GM19043 (cell line): ENCODE results near the gene DNM2.
"Not testable (repeated sequence)": the region's sequence is repeated elsewhere in the genome, so short reads cannot be mapped to it uniquely, and the experiment has no call there.

Source experiments
- ATAC-seq: cut with Tn5 transposase; IDR thresholded peaks from one replicate; pipeline ENCODE4 v1.9.1; 2021; ENCODE audit warnings: low read depth; ENCODE audit not compliant: unreplicated experiment

The DNM2 gene

DNA sequence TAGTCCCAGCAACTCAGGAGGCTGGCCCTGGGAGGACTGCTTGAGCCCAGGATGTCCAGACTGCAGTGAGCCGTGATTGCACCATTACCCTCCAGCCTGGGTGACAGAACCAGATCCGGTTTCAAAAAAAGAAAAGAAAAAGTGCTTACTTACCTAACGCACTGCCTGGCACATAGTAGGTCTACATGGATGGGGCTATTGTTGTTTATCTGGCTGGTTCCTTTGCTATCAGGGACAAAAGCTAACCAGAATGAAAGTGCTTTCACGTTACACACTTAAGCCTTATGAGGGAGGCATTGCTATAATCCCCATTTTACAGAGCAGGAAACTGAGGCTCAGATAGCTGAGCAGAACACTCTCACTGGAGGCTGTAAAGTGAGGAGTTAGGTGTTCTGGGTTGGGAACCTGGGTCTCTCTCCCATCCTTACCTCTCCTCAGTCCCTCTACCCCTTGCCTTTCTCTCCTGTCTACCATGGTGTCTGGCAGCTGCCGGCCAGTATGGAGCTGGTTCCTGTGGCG, 2.8 kb downstream of the DNM2 start:
- ATAC-seq = no peak

- ATAC-seq = no peak
These were observed 5.7 kb downstream of the DNM2 start for GRCh38 chr19:10723591-10723990.

GRCh38 chr19:10724573-10725071, 6.7 kb downstream of the DNM2 start:
- no peak for ATAC-seq

GRCh38 chr19:10725415-10725814, 7.5 kb downstream of the DNM2 start:
- no peak for ATAC-seq

DNA sequence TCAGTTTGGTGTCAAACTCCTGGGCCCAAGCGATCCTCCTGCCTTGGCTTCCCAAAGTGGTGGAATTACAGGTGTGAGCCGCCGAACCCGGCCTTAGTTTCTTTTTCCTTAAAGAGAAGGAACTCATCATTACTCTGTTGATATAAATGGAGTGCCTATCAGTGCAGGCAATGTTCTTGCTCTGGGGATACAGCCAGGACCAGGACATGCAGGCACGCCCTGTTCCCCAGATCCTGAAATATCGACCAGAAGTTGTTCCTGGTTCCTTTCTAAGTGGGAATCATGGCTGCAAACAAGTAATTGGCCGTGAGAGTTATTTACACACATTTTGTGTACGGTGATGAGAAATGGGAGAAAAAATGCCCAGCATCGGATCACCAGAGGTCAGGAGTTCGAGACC, 8.4 kb downstream of the DNM2 start:
- no peak for ATAC-seq

DNA sequence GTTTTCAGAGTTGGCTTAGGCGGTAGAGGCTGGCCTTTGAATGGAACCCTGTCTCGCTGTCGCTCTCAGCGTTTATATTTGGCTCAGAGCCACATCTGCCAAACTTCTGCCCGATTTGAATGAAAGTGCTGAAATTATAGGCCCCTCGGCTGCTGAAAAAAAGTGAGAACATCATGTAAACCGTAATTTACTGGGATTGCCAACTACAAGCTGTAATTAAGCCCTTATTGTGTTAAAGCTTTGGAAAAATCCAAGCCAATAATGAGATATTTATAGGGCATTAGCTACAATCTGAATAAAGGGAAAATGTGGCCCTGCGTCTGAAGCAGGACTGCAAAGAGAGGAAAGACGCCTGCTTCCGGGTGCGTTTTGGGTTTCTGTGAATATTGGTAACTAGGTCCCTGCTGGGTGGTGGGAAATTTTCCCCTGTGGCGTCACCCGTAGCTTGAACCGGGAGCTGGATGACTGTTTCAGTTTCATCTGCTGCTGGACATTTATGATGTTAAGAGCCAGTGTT, 9.9 kb downstream of the DNM2 start:
- no peak for ATAC-seq

GRCh38 chr19:10729411-10729810, 11.5 kb downstream of the DNM2 start:
- no peak for ATAC-seq

- no peak for ATAC-seq
These were observed 13.1 kb downstream of the DNM2 start for GRCh38 chr19:10730932-10731331.

- no peak for ATAC-seq
These were observed 17.9 kb downstream of the DNM2 start for GRCh38 chr19:10735741-10736140.

DNA sequence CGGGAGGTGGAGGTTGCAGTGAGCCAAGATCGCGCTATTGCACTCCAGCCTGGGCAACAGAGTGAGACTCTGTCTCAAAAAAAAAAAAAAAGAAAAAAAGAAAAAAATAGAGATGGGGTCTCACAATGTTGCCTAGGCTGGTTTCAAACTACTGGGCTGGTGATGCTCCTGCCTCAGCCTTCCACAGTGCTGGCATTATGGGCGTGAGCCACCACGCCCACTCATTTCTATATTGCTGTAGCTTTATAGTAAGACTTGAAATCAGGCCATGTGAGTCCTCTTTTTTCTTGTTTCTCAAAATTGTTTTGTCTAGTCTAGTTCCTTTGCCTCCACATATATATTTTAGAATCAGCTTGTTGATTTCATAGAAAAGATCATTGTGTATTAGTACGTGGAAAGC, 18.3 kb downstream of the DNM2 start:
- ATAC-seq = no peak

GRCh38 chr19:10736916-10737551, 19.2 kb downstream of the DNM2 start:
- ATAC-seq = no peak

DNA sequence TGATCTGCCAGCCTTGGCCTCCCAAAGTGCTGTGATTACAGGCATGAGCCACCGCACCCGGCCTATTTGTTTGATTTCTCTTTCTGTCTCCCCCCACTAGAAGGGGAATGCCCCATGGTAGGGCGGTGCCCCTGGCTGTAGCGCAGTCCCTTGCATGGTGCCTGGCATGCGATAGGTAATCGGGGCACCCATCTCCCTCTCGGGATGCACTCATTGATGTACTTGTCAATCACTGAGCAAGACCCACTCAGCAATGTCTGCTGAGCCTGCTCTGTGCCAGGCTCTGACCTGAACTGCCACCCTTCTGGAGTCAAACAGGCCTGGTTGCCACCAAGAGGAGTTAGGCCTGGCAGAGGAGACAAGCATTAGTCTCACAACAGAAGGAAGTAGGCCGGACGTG, 19.8 kb downstream of the DNM2 start:
- ATAC-seq = no peak

DNA sequence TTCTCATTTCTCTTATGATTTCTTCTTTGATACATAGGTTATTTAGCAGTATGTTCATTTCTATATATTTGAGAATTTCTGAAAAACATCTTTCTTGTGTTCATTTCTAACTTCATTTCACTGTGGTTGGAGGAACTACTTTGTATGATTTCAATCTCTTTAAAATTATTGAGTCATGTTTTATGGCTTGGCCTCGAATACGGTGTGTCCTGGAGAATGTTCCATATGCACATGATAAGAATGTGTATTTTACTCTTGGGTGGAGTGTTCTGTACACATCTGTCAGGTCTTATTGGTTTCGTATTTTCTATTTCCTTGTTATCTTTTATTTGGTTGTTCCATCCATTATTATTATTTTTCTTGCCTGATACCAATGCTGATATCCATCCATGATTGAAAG, 22.9 kb downstream of the DNM2 start:
- ATAC-seq = no peak

DNA sequence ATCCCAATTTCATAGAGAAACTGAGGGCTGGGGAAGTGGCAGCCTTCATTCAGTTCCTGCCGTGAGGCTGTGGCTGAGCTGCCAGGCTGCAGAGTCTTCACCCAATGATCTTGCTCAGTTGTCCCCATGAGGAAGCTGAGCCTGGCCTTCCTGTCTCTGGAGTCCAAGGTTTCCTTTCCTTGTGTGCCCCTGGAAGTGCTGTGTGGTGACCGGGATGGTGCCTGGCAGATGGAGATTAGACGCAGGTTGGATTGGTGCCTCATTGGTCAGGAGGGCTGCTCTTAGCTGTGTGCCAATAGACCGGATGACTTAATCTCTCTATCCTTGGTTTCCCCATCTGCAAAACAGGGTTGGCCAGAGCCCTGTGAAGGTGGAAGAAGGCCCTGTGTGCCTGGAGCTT, 24.6 kb downstream of the DNM2 start:
- ATAC-seq = no peak

GRCh38 chr19:10744253-10744798, 26.4 kb downstream of the DNM2 start:
- ATAC-seq = no peak

DNA sequence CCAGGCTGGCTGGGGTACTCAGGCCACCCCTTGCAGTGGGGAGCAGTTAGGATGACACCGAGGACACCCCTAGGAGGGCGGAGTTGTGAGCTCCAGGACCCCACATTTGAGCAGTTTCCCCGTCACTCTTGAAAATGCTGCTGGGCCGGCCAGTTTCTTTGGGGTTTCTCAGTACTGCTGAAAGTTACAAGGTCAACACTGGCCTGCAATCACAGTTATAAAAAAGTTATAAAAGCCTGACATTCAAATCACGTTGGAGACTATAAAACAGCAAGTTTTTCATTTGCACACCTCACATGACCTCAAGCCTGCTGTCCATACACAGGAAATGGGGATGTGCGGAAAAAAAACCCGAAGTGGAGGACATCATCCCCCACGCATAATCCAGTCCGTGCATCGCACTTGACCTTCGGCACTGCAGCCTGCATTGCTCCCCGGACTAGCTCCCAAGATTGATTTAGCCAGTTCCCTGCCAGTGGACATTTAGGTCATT, 27.0 kb downstream of the DNM2 start:
- ATAC-seq = no peak

- ATAC-seq = not testable (repeated sequence)
These were observed 28.6 kb downstream of the DNM2 start for GRCh38 chr19:10746437-10746836.

- no peak for ATAC-seq
These were observed 29.4 kb downstream of the DNM2 start for GRCh38 chr19:10747271-10747670.

DNA sequence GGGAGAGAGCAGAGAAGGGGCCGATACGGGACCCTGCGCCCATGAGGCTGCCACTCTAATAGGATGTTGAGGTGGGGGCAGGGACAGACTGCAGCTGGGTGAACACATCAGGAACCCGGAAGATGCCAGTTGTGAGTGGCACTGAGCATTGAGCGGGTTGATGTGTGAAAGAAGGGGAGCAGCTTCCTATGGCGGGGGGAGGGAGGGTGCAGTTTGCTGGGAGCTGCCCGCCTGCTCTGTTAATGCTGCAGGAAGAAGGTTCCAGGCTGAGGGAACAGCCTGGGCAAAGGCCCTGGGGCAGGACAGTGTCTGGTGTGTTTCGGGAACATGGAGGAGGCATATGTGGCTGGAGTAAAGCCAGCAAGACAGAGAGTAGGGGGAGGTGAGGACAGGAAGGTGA, 29.8 kb downstream of the DNM2 start:
- no peak for ATAC-seq

DNA sequence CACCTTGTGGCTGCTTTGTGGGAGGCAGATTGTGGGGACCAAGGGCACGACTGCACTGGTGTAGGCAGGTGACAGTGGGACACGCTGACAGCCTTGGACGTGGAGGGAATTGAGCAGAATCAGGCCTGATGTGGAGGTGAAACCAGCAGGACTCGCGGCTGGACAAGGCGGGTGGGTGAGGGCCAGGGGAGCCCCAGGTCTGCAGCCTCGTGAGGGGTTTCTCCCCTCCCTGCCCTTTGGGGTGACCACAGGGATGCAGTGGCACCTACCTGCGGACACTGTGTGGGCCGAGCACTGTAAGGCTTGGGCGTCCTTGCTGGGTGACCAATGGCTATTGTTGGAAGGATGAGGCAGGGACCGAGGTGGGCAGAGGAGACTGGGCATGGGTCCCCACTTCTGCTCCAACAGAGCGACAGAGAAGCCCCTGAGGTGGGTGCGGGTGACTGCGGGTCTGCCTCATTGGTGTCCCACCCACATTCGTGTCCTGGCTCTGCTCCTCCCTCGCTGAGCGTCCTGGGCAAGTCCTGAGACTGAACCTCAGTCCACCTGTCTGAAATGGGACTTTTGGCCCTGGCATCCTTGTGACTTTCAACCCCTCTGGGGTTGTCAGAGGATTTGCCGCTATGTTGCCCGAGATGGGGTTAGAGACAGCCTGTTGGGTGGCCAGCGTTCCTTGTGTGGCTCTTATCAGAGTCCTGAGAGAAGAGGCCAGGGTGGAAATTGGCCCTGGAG, 30.5 kb downstream of the DNM2 start:
- ATAC-seq = no peak

DNA sequence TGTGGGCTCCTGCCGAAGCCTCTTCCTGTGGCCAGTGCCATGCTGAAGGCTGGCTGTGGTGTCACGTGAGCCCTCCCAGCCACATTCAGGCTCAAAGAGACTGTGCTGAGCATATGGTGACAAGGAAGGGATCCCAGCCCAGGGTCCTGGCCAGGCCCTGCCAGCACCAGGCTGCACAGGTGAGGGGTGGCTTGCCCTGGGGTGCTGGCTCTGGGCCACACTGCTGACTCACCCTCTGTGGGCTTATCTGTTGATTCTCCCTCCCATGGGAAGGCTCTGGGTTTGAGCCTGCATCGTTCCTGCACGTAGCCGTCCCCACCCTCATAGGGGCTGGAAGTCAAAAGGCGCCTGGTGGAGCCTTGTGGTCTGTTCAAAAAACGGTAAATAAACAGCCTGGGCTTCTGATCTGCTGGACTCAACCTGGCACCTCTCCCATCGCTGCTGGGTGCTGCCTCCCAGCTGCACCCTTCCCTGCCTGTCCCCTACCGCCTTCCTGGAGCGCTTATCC, 31.1 kb downstream of the DNM2 start:
- no peak for ATAC-seq
